Measurements from ENCODE around the gene CHRNA5.

Gene CHRNA5

DNA sequence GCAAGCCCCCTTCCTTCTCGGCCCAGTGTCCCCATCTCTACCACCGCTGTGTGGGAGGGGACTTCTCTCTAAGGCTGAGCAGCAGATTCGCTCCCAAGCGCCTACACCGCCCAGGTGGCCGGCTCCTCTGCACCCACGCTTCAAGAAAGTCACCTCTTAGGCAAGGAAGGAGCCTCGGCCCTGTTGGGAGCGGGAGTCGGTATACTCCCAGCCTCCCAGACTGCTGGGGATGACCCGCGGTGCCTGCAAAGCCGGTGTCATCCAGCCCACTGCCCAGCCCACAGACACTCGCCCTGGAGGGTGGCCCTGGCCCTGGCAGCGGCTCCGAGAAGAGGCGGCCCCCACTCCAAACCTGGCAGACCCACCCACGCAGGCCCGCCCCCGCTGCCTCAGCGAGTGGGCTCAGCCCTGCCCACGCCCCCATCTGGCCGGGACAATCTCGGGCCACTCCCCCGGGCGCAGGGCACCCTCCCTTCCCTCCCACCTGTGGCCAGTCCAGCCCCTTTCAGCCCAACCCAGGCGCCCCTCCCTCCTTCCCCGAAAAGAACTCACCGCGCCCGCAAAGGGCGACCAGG lies 75.3 kb downstream of the CHRNA5 start:
- no peak for DNase-seq

DNA sequence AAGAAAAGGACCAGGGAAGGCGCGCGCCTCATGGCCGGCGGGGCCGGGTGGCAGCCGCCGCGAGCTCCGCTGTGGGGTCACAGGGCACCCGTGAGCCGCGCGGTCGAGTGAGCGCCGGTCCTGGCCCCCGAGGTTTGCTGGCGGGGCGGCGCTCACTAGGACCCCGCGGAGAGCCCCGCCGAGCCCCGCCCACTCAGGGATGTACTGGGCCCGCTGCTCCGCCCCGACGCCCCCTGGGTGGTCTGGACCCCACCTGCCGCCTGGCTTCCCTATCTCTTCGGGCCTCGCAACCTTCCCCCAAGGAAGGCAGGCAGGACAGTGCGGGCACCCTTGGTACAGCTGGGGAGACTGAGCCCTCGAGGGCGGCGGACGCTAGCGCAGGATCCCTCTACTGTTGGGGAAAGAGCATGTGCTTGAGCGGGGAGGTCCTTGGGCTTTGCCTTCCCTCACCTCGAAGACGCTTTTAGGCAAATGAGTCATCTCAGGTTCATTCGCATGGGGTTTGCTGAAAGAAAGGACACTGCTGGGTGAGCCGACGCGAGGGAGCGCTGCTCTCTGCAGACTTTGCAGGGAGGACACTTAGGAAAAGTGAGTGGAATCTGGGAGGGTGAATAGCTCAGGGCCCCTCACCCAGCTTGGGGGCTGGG lies 75.9 kb downstream of the CHRNA5 start, which contains the start of gene CHRNB4:
Gene CHRNB4, minus strand, starts transcription at position 109 of the 647 bp plus-strand sequence. Its CDS starts 77 bp downstream, at position 32.
- DNase-seq: no peak

DNA sequence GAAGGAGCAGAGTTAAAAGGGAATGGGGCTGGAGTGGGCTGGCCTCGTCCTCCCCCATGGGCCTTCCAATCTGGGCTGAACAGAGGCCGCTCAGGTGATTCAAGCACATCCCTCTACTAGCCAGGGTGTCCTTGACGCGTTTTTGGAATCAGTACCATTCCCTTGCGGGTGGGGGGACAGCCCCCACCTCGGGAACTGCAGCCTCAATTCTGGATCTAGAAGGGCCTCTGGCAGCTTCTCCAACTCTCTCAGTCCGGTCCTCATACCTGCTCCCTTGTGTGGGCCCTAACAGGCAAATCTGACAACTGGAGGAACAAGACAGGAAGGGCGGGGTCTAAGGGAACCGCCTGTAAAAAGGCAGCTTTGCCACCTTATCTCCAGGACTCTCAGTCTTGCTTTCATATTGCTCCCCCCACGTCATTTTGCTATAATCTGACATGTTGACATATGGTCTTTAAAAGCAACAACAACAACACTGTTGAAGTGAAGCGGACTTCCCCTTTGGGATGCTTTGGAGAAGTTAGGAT lies 76.5 kb downstream of the CHRNA5 start:
- DNase-seq: no peak

DNA sequence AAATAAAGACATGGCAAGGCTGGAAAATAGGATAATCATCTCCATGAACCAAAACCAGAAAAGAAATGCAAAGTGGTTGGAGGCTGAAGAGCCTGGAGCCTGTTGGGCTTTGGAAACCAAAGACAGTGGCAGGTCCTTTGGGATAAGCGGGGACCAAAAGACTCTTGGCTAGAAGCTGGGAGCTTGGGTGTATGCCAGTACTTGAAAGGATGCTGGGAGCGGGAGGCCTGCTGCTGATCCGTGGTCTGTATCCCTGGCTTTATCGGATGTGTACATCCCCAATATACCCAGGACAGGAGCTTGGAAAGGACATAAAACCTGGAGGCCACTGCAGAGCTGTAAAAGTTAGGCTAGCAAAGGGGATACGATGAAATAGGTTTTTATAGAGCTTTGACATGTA lies 77.0 kb downstream of the CHRNA5 start:
- no peak for DNase-seq
